Measurements from ENCODE around the gene DYRK3. TPM values are rescaled to one million over a fixed set of nuclear protein-coding genes. Genes with fewer than 3 reads are reported as not detected.
"Not testable (repeated sequence)": the region's sequence is repeated elsewhere in the genome, so short reads cannot be mapped to it uniquely, and the experiment has no call there.

The DYRK3 gene
- total RNA-seq, 1 donor from 2014 or later, result 22.7 TPM

DNA sequence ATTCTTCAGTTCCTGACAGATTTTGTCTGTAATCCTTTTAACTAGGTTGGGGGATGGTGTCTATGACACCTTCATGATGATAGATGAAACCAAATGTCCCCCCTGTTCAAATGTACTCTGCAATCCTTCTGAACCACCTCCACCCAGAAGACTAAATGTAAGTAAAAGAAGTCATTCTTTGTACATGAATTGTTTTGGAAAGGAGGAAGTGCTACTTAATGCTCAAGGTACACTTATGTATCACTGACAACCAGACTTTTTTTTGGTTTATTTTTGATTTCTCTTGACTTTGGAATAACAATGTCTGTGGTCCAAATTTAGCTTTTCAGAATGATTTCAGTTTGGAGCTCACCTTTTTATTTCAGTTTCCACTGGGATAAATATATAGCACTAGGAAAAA is 2.3 kb downstream of the DYRK3 start:
- H3F3A ChIP-seq (ENCODE audit: low read depth), result peaks cover 22% of the 10 kb centered on the region
- H4K20me1 ChIP-seq (ENCODE audit: low read depth), result no peaks in the 10 kb centered on the region
- no peaks in the 10 kb centered on the region for H3K36me3 ChIP-seq
- peaks cover 9% of the 10 kb centered on the region for H3K27me3 Mint-ChIP-seq (ENCODE audit: insufficient read depth, low read depth)
- H3K9ac ChIP-seq, result no peak overlapping the region
- no peak overlapping the region for H3K4me3 ChIP-seq
- H3K79me2 ChIP-seq (ENCODE audit: low read depth), result no peaks in the 10 kb centered on the region
- peaks cover 23% of the 10 kb centered on the region for H3K4me1 ChIP-seq
- H2AFZ ChIP-seq (replicated peaks), result no peak overlapping the region
- H3K27ac Mint-ChIP-seq, result no peak overlapping the region
- peaks cover 32% of the 10 kb centered on the region for H3K4me1 Mint-ChIP-seq
- no peaks in the 10 kb centered on the region for H3K9me3 ChIP-seq (ENCODE audit: low read depth)
- TF ChIP-seq EZH2phosphoT487 (IDR thresholded peaks at IDR 0.05), result no peak
- no peak for TF ChIP-seq EZH2 (IDR thresholded peaks at IDR 0.05)
- TF ChIP-seq, protein P1, sequence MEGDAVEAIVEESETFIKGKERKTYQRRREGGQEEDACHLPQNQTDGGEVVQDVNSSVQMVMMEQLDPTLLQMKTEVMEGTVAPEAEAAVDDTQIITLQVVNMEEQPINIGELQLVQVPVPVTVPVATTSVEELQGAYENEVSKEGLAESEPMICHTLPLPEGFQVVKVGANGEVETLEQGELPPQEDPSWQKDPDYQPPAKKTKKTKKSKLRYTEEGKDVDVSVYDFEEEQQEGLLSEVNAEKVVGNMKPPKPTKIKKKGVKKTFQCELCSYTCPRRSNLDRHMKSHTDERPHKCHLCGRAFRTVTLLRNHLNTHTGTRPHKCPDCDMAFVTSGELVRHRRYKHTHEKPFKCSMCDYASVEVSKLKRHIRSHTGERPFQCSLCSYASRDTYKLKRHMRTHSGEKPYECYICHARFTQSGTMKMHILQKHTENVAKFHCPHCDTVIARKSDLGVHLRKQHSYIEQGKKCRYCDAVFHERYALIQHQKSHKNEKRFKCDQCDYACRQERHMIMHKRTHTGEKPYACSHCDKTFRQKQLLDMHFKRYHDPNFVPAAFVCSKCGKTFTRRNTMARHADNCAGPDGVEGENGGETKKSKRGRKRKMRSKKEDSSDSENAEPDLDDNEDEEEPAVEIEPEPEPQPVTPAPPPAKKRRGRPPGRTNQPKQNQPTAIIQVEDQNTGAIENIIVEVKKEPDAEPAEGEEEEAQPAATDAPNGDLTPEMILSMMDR (IDR thresholded peaks at IDR 0.05), result no peak
- H3K4me3 Mint-ChIP-seq, result no peak overlapping the region
- no peak overlapping the region for H3K27ac ChIP-seq
- no peak for DNase-seq (ENCODE audit: low spot score)
- no peaks in the 10 kb centered on the region for H3K9me3 Mint-ChIP-seq
- peaks cover 4% of the 10 kb centered on the region for H3K36me3 Mint-ChIP-seq
- H3K27me3 ChIP-seq, result peaks cover 6% of the 10 kb centered on the region
- peak overlapping the region; percentile 77 for H3K4me2 ChIP-seq

DNA sequence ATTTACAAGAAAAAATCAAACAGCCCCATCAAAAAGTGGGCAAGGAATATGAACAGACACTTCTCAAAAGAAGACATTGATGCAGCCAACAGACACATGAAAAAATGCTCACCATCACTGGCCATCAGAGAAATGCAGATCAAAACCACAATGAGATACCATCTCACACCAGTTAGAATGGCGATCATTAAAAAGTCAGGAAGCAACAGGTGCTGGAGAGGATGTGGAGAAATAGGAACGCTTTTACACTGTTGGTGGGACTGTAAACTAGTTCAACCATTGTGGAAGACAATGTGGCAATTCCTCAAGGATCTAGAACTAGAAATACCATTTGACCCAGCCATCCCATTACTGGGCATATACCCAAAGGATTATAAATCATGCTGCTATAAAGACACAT is 6.7 kb downstream of the DYRK3 start:
- not testable (repeated sequence) for H3K79me2 ChIP-seq (ENCODE audit: low read depth); DNase-seq (ENCODE audit: low spot score); H3K4me3 ChIP-seq; H3K4me1 ChIP-seq; H3K4me1 Mint-ChIP-seq; H3K4me3 Mint-ChIP-seq; H3K4me2 ChIP-seq; H3K36me3 Mint-ChIP-seq; H3K9me3 Mint-ChIP-seq; H3K27ac Mint-ChIP-seq; H2AFZ ChIP-seq (replicated peaks); H3K27ac ChIP-seq; H4K20me1 ChIP-seq (ENCODE audit: low read depth); H3K36me3 ChIP-seq; H3K9ac ChIP-seq; H3F3A ChIP-seq (ENCODE audit: low read depth); H3K27me3 Mint-ChIP-seq (ENCODE audit: insufficient read depth, low read depth); H3K9me3 ChIP-seq (ENCODE audit: low read depth); H3K27me3 ChIP-seq

DNA sequence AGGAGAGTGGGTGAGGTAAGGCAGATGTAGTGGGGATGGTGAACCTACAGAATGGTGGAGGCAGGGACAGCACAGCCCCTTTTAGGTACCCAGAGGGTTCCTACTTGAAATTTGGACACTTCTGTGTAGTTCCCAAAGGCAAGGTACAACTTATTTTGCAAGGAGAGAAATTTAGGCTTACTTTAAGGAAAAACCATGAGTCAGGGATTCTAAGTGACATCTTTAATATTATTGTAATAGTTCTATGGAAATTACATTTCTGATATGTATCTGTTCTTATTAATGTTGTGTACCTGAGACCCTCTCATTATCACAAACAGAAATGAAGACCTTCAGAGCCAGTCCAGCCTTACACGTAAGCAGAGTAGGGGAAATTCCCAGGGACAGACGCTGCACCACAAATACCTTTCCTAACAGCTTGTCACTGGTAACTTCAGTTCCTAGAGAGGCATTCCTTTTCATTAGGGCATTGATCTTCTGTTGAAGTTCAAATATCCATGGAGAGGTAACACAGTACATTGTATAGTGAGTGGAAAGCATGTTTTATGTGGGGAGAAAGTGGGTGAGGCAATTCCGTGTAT is 7.9 kb downstream of the DYRK3 start:
- Mint-ChIP-seq H3K9me3 (no peaks in the 10 kb centered on the region), H3K4me3 (no peak overlapping the region), H3K27me3 (ENCODE audit: insufficient read depth, low read depth) (no peaks in the 10 kb centered on the region), H3K4me1 (no peaks in the 10 kb centered on the region), H3K36me3 (peaks cover 13% of the 10 kb centered on the region), H3K27ac (no peak overlapping the region)
- no peak overlapping the region for H3K9ac ChIP-seq
- H4K20me1 ChIP-seq (ENCODE audit: low read depth), result no peaks in the 10 kb centered on the region
- TF ChIP-seq, protein P1 (IDR thresholded peaks at IDR 0.05), result no peak
- TF ChIP-seq EZH2phosphoT487 (IDR thresholded peaks at IDR 0.05) (no peak), EZH2 (IDR thresholded peaks at IDR 0.05) (no peak)
- H3K4me1 ChIP-seq, result no peaks in the 10 kb centered on the region
- H3K9me3 ChIP-seq (ENCODE audit: low read depth), result no peaks in the 10 kb centered on the region
- no peak overlapping the region for H3K27ac ChIP-seq
- no peaks in the 10 kb centered on the region for H3K79me2 ChIP-seq (ENCODE audit: low read depth)
- no peak overlapping the region for H3K4me3 ChIP-seq
- DNase-seq (ENCODE audit: low spot score), result no peak
- H3K4me2 ChIP-seq, result no peak overlapping the region
- no peaks in the 10 kb centered on the region for H3K36me3 ChIP-seq
- no peak overlapping the region for H2AFZ ChIP-seq (replicated peaks)
- no peaks in the 10 kb centered on the region for H3F3A ChIP-seq (ENCODE audit: low read depth)
- H3K27me3 ChIP-seq, result no peaks in the 10 kb centered on the region

DNA sequence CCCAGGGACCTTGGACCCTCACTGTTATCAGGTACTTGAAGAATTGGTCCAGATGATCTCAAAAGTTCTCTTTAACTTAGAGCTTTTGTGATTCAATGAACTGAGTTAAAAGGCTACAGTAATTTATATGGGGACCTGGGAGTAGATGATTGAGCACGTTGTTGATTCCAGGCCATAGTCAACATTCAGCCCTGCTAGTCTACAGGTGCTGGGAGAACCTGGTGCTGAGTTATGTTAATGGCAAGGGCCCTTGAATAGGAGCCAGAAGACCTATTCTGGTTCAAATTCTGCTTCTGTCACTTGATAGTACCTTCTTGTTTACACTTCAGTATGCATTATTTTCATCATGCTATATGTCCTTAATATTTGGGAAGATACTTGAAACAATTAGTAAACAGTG is 11.2 kb downstream of the DYRK3 start:
- Histone ChIP-seq H2AFZ (replicated peaks) (no peak overlapping the region), H3K79me2 (ENCODE audit: low read depth) (no peaks in the 10 kb centered on the region), H3K27me3 (no peaks in the 10 kb centered on the region), H3K9ac (no peak overlapping the region), H3K4me1 (no peaks in the 10 kb centered on the region), H3K9me3 (ENCODE audit: low read depth) (no peaks in the 10 kb centered on the region), H4K20me1 (ENCODE audit: low read depth) (no peaks in the 10 kb centered on the region), H3F3A (ENCODE audit: low read depth) (no peaks in the 10 kb centered on the region), H3K4me3 (no peak overlapping the region), H3K27ac (no peak overlapping the region), H3K36me3 (no peaks in the 10 kb centered on the region), H3K4me2 (no peak overlapping the region)
- Mint-ChIP-seq H3K27me3 (ENCODE audit: insufficient read depth, low read depth) (no peaks in the 10 kb centered on the region), H3K9me3 (no peaks in the 10 kb centered on the region), H3K36me3 (peaks cover 17% of the 10 kb centered on the region), H3K4me3 (no peak overlapping the region), H3K27ac (no peak overlapping the region), H3K4me1 (no peaks in the 10 kb centered on the region)
- TF ChIP-seq EZH2 (IDR thresholded peaks at IDR 0.05) (no peak), EZH2phosphoT487 (IDR thresholded peaks at IDR 0.05) (no peak)
- TF ChIP-seq, protein P1 (IDR thresholded peaks at IDR 0.05), result no peak
- DNase-seq (ENCODE audit: low spot score), result no peak
